Amniotic stem cell (primary cell): ENCODE measurements around the gene PLA2R1.
"Not testable (repeated sequence)": the region's sequence is repeated elsewhere in the genome, so short reads cannot be mapped to it uniquely, and the experiment has no call there.

Experiments
- DNase-seq: peaks from one replicate; lab custom pipeline; 2025; lab: John Stamatoyannopoulos, UW

The PLA2R1 gene

DNA sequence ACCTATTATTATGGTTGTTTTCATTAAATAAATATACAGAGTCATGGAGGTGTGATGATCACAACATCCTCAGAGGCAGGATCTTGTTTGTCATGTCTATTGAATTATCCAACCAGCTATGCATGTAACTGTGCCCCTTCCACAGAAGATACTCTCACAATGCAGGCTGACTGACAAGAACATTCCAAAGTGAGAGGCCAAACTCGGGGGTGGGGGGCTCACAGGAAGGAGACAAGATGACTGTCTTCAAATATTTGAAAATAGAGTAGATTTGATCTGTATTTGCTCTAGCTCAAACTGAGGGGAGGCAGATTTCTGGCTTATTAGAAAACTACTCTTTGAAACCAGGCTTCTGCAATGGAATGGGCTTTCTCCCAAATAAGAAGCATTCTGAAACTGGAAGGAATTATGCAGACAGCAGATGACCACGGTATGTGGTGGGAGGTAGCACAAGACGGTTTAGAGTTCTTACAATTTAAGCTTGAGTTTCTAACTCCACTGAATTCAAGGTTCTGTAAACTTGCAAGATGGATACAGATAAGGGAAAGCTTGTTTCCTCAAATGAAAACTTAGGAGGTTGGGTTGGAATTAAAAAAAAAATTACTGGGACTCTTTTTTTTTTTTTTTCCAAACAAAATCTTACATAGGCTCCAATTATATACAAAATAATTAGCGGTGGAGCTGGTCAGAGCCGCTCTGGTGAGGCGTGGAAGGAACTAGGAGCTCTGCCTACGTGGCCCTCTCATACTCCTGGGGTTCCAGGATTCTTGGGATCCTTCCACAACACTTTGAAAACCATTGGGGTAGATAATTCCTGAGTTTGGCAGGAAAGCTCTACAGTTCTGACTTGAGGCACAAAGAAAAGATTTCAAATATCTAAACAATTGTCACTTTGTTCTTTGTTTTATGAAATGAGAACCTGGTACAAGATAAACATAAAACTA lies 79.3 kb downstream of the PLA2R1 start:
- no peak for DNase-seq

DNA sequence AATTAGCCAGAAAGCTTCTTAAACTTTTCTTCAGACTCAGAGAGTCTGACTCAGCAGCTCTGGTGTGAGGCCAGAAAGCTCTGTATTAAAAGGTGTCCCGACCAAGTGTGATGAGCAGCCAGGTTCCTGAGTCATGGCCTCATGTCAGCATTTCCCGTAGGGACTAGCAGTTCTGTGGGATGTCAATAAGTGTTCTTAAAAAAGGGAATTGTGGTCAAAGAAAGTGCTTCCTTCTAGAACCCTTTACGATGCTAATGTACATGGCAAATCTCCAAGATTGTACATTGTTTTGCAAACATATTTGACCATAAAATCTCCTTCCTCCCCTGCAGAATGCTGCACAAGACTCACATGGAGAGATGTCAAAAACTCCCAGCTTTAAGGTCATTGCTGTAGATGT lies 80.1 kb downstream of the PLA2R1 start:
- DNase-seq = no peak

- DNase-seq = no peak
Observed at GRCh38 chr2:159976527-159977160, 85.8 kb downstream of the PLA2R1 start.

DNA sequence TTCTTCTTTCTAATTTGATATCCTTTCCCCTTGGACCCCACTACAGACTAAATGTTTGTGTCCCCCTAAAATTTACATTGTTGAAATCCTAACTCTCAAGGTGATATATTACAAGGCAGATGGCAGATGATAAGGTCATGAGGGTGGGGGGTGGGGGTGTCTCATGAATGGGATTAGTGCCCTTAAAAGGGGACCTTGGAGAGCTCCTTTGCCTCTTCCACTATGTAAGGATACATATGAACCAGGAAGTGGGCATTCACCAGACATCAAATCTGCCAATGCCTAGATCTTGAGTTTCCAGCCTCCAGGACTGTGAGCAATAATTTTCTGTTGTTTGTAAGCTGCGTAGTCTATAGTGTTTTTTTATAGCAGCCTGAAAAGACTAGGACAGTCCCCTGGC lies 89.1 kb downstream of the PLA2R1 start:
- DNase-seq = no peak

DNA sequence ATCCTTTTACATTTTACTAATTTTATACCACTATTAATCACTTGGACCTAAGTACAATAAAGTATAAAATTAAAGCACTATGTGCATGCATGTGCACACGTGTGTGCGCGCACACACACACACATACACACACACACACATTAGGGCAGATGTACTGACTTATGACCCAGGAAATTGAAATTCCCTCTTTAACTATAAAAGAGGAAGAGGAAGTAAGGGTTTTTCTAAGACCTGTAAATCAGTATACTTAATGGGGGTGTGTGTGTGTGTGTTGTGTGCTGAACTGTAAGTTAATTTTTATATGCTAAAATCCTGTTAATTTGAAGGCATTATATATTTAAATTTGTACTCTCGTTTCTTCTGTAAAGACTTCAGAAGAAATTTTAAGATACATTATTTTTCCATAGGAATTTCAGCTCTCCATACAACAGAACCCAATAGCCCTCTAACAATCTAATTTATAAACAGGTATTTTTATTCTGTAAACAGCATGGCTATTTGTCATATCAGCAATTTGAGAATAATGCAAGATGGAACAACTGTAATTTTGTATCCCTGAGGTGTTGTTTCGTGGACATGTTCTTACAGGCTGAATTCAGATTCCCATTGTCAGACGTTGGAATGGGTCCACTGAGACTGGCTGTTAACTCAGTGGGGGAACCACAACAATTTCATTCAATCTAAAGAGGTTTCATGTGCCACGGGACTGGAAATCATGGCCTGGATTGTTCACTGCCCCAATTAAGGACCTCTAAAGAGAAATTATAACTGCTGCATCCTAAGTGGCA lies 90.9 kb downstream of the PLA2R1 start:
- DNase-seq = no peak

GRCh38 chr2:159970548-159970947 lies 91.9 kb downstream of the PLA2R1 start:
- DNase-seq = not testable (repeated sequence)

DNA sequence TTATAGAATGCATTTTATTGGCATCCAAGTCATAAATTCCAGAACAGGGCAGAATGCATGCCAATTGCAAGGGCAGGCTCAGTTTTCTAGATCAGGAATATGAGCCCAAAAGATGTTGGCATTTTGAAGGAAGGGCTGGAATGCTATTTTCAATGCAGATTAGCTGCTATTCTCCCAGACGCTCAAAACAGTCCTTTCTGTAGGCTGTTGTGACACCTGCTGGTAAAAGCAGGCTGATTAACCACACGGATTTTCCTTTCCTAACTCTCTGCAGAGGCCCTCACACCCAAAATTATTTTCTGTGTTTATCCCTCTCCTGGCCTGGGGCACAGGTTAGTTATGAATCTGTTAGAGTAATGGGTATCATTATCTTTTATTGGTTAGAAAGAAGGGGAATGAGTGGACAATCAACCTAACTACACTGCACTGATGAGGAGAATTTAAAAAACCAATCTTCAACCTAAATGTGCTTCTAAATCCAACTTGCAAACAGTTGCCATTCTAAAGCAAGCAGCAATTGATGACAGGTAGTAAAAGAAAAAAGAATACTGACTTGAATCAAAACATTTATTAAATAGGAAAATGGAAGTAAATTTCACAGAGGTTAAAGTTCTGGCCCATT lies 94.0 kb downstream of the PLA2R1 start:
- peak; percentile 50 for DNase-seq

GRCh38 chr2:159963700-159964099 lies 98.7 kb downstream of the PLA2R1 start:
- DNase-seq = no peak

- DNase-seq = not testable (repeated sequence)
Observed at GRCh38 chr2:159962513-159962912, 99.9 kb downstream of the PLA2R1 start.

DNA sequence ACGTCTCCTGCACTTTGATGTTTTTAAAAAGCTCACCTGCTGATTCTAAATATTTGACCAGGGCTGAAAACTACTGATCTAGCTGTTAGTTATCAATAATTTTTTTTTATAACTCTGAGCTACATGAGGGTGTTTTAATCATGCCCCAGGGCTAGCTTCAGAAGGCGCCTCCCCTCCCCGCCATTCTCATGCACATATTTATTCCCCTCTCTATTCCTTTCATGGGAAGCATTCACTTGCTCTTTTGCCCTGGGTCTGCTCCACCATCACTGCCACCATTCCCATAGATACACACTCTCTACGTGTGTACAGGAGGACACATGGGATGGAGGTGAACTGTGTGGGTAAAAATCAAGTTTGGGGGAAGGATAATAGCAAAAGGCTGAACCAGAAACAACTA lies 101.0 kb downstream of the PLA2R1 start:
- no peak for DNase-seq

DNA sequence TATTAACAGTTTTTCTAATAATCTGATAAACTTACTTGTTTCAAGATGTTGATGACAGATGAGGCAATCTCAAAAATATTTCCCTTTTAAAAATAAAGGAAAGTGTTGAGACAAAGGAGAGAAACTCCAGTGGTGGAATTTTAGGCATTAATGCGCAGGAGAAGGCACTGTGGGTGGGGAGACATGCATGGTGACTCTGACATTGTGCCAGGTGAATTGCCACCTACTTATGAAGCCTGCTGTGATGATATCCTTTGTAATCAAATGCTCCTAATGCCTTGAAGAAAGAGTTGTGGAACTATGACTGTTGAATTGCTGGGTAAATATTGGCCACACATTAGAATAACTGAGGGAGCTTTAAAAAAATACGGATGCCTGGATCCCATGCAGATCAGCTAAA lies 101.4 kb downstream of the PLA2R1 start:
- DNase-seq = no peak

- peak; percentile 43 for DNase-seq
Observed at GRCh38 chr2:159960414-159960813, 102.0 kb downstream of the PLA2R1 start.

DNA sequence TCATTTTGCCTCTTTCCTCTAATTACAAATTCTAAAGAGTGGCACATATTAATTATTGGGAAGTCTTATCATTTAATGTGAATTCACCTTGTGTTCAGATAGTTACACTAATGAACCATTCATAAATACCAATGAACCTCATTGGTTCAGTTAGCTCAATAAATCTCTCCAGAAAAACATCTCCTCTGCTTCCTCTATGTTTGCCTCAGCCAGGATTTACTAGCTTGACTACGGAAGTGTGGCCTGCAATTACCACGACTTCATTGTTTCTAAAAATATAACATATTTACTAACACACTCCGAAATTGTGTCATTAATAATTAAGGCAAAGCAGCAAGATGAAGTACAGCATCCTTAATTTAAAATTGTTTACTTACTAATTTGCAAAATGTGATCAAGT lies 103.3 kb downstream of the PLA2R1 start:
- no peak for DNase-seq

DNA sequence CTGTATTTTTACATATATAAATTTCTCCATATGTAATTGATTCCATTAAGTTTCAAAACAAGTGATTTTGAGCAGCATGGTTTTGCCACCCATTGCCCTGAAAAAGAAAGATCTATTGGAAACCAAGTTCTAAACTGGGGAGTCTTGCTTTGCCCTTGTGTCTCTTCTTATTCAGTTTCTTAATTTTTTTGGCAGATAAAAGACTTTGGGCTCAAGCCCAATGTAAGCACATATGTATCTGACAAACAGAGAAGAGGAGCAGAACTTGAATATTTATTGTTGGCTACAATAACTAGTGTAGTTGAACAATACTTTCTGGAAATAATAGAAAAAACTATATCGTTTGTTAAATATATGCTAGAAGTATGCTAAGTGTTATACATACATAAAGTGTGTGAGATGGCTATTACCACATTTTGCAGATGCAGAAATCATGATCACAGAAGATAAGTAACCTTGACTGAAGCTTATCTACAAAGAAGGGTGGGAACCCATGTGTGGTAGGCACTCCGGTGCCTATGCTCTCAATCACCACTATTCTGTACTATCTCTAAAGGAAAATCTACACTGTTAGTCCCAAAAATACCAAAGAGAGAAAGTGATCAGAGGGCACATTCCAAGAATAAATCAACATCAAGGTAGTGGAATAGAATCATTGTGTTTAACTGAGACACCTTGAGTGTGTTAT lies 109.1 kb downstream of the PLA2R1 start:
- no peak for DNase-seq

- peak; percentile 50 for DNase-seq
Observed at GRCh38 chr2:159946326-159946999, 116.0 kb downstream of the PLA2R1 start.

DNA sequence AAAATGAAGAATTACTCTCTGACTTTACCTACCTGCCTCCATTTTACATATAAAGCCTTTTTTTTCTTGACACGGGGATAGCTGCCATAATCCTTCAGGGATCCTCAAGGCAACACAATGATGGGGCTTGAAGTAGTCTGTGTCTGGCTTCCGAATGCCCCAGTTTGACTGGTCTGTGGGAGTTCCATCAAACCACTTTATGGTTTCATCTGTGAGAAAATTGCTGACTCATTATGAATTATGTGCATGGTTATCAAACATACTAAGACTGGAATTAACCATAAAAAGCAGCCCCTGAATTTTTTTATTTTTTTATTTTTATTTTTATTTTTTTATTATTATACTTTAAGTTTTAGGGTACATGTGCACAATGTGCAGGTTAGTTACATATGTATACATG lies 117.5 kb downstream of the PLA2R1 start:
- DNase-seq = no peak

DNA sequence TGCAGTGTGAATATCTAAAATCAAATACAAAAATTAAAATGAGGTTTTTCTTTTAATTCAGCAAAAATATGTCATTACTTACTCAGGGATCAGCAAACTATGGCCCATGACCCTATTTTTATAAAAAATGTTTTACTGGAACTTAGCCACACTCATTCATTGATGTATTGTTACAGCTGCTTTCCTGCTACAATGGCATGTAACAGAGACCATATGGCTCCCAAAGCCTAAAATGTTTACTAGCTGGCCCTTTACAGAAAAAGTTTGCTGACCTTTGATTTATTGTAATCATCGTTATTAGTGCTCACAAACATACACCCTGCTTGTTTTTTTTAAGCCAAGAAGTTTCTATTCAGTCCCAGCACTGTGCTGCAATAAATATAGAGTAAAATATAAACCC lies 120.3 kb downstream of the PLA2R1 start:
- no peak for DNase-seq

DNA sequence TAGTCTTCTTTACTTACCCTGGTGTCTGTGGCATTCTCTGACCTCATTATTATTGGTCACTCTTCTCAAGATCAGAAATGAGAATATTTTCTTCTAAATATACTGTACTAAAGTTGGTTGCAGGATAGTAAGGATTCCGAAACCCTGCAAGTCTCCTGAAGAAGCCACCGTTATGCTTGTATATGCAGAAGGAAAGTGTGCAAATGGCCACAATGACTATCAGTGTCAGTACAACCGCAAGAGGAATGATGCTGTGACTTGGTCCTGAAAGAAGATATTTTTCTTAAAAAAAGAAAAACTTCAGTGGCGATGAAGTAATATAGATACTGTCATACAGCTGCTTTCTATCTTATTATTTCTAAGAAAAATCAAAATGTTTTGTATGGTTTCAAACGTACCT lies 120.7 kb downstream of the PLA2R1 start:
- no peak for DNase-seq

DNA sequence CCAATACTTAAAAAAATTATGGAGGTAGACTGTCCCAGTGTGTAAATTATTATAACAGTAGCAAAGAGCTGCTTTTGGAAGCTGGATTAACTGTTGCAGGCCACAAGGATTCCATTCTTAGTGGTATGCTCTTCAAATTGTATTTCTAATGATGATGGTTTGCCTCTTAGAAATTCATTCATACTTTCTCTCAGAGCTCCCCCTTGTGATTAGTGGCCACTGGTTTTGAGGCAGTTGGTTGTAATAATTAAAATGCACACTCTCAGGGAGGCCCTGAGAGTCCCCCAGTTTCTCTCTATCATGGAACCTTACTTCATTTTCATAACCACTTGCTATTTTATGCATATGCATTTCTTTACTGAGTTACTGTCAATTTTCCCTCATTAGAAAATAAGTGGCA lies 122.5 kb downstream of the PLA2R1 start:
- DNase-seq = no peak

- no peak for DNase-seq
Observed at GRCh38 chr2:159938395-159938794, 124.0 kb downstream of the PLA2R1 start.

- no peak for DNase-seq
Observed at GRCh38 chr2:159936471-159936870, 125.9 kb downstream of the PLA2R1 start.
